HG03342 (cell line): ENCODE data around the gene AARS2.

Source experiments
- ATAC-seq: cut with Tn5 transposase; IDR thresholded peaks from one replicate; pipeline ENCODE4 v1.9.1; 2021; ENCODE audit warnings: mild to moderate bottlenecking, moderate library complexity; ENCODE audit not compliant: unreplicated experiment

Gene AARS2

GRCh38 chr6:44301782-44302564, 11.2 kb downstream of the AARS2 start:
- no peak for ATAC-seq

- ATAC-seq: no peak
Observed at GRCh38 chr6:44301106-44301505, 12.0 kb downstream of the AARS2 start.

GRCh38 chr6:44300292-44300823, 12.8 kb downstream of the AARS2 start:
- no peak for ATAC-seq

- ATAC-seq: no peak
Observed at GRCh38 chr6:44298864-44299263, 14.3 kb downstream of the AARS2 start.

- no peak for ATAC-seq
Observed at GRCh38 chr6:44298055-44298803, 14.9 kb downstream of the AARS2 start.

DNA sequence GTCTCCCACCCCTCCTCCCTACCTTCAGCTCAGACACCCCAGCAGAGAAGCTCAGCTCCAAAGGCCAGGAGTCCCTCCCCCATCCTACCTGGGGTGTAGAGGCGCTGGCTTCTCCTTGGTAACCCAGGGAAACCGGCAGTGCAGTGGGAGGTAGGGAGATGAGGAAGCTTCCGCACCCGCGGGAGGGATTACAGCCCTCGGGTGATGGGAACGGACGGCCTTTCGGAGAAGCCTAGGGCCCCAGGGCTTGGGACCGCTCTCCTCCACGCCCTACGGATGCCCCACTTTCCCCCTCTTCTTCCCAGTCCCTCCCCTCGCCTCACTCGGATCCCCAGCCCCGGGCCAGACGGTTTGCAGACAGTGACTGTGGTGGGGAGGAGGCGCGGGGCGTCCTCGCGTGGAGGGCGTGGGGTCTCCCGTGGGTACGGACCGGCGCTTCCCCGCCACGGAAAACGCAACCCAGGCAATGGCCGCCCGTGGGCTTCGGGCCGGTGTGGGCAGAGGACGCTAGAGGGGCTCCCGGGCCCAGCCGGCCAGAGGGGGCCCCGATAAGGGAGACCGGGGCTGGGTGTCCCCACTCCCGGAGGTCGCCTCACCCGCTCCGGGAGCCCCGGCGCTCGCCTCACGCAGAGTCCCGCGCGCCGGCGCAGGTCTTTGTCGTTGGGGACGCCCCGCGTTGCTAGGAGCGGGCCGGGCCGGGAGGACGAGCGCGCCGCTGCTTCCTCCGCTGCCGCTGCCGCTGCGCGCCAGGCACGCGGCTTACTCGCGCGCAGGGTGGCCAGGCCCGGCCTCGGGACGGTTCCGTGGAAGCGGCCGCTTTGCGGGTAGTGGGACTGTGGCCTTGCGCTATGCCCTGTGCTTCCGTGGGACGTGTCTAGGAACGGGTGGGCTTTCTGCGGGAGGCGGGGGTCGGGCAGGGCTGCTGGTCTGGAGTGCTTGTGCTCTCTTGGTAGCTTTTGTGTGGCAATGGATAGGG, 15.8 kb downstream of the AARS2 start:
- no peak for ATAC-seq

GRCh38 chr6:44294832-44295791, 18.0 kb downstream of the AARS2 start:
- ATAC-seq: no peak

GRCh38 chr6:44292661-44293365, 20.3 kb downstream of the AARS2 start:
- ATAC-seq: no peak

DNA sequence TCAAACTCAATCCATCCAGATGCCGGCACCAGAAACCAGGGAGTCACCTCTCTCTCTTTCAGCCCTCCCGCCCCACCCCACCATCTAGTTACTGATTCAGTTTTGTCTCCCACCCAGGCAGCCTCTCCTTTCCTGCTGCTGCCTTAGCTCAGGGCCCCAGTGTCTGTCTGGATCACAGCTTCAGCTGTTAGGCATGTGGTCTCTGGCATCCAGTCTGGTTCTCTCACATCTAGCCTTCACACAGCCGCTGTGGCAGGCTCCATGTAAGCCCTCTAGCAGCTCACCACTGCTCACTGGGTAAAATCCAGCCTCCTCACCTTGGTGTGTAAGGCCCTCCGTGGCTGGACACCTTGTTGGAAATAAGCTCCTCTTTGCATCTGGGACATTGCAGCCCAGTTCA, 21.3 kb downstream of the AARS2 start:
- no peak for ATAC-seq

DNA sequence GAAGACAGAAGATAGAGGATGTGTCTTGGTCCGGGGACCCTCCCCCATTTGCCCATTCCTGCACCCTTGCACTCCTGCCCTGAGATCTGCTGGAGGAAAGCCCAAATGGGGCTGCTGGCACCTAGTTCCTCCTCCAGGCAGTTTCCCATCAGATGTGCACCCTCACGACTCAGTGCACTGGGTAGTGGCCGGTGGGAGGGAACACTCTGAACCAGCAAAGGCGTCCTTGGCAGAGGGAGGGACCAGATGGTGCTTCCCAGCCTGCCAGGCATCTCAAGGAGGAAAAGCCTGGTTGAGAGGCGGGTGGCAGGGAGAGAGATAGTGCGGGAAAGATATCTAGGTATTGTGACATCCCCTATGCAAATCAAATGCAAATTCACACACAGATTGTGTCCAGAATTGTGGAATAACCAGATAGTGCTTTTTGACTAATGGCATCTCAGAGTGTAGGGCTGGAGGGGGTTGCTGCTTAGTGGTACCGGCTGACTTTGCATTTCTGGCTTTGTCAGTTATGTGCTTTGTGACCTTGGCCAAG, 23.4 kb downstream of the AARS2 start:
- no peak for ATAC-seq

DNA sequence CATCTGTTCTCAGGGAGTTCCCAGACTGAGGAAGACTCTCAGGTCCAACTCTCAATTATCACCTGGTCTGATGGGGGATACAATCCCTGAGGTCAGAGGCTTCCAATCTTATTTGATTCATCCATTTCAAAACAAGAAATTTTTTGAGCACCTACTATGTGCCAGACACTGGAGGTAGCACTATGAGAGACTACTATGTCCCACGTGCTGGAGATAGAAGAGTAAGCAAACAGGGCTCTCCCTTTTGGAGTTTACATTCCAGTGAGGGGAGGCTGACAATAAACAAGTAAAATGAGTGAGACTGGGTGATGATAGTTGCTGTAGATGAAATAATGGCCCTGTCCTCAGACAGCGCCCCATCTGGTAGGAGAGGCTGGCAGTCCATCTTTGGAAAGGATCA, 26.4 kb downstream of the AARS2 start:
- ATAC-seq: no peak

DNA sequence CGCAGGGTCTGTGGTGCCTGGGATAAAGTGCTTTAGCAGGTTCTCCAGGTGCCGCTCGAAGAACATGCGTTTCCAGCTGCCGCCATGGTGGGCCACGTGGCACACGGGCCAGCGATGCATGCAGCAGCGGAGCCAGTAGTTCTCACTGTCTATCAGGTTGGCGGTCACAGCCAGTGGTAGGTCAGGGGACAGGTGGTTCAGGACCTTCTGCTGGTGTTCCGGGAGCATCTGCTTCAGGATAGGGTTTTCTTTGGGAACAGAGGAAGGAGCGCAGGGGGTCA, 26.9 kb downstream of the AARS2 start:
- no peak for ATAC-seq

DNA sequence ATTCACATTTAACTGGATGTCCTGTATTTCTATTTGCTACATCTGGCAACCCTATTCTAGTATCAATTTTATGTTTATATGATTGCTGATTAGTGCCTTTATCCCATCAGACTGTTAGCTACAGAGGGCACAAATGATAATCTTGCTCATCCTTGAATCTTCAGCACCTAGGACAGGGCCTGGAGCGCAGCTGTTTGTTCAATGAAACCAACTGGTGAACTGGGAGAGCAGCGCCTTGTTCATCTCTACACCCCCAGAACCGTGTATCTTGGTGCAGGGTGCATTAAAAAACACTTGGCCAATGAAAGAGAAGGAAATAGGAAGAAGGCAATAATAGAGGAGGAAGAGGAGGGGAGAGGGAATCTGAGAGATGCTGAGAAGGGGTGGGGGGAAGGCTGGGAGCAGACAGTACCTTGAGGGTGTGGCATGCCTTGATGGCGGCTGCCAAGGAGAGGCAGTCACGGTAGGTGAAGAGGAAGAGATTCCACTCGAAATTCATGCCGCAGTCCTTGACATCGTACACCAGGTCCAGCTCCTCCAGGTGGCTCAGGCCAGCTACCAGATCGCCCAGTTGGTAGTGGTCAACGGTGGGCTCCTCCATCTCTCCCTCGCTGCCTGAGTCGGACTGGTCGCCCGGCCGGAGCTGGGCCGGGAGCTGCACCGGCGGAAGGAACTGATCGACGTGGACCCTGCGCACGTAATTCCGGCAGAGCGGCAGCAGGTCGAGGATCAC, 27.4 kb downstream of the AARS2 start:
- no peak for ATAC-seq

GRCh38 chr6:44284867-44285266, 28.3 kb downstream of the AARS2 start:
- no peak for ATAC-seq

GRCh38 chr6:44284121-44284520, 29.0 kb downstream of the AARS2 start:
- no peak for ATAC-seq

DNA sequence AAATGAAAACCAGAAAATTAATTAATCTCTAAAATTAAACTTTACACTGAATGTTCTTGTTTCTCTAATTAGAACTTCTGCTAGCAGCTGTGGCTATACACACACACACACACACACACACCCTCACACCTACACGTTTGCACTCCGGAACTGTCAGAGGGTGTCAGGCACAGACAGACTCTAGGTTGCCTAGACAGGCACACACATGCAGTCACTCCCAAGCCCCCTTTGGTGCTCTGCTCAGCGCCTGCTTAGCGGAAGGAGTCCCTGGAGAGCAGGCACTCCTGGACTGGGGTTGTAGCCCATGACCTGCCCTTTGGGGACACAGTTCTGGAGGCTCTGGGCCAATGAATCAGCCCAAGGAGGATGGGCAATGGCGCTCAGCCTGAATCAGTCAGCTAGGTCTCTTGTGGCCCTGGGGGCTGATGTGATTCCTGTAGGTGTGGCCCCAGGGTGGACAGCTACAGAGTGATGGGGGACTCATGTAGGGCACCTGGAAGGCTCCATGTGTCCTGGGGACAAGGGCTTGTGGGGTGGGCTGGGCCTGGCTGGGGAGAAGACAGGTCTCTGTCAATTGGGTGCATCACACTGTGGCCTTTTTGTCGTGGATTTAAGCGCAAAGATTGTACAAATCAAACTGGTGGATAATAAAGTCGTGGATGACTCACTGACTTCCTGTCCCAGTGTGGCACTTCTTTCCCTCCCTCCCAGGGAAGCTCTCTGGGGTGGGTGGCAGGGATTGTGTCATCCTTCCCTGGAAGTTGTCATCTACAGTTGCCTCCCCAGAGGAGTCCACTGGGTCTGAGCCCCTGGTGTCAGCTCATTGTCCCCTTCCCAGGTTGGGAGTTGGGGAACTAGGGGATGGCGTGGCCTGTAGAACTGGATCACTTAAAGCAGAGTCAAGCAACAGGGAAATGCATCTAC, 34.1 kb downstream of the AARS2 start:
- ATAC-seq: no peak

DNA sequence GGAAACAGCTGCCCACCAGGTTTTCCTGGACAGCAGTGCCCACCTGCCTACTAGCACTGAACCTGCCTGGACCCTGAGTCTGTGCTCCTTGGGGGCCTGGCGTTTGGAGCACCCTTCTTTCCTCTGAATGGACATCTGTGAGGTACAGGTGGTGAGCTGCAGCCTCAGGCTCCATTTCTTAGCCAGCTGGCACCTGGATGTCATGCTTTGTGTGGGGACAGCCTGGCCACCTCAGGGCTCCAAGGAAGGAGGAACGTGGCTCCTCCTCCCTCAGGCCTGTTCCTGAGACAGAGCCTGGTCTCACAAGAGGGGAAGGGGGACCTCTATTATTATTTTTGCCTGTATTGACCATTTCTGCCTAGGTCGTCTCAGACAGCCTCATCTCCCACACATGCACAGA, 34.8 kb downstream of the AARS2 start:
- ATAC-seq: no peak
